Measurements from ENCODE around the gene CACNA1B.

CACNA1B gene

GRCh38 chr9:137969685-137970084 lies 92.1 kb downstream of the CACNA1B start:
- DNase-seq, result no peak

- no peak for DNase-seq
These were observed 92.5 kb downstream of the CACNA1B start for GRCh38 chr9:137970098-137970497.

GRCh38 chr9:137970686-137971476 lies 93.3 kb downstream of the CACNA1B start:
- no peak for DNase-seq

- no peak for DNase-seq
These were observed 94.0 kb downstream of the CACNA1B start for GRCh38 chr9:137971477-137972138.

- no peak for DNase-seq
These were observed 94.9 kb downstream of the CACNA1B start for GRCh38 chr9:137972355-137972987.

- no peak for DNase-seq
These were observed 95.4 kb downstream of the CACNA1B start for GRCh38 chr9:137972988-137973470.

GRCh38 chr9:137973829-137974416 lies 96.3 kb downstream of the CACNA1B start:
- no peak for DNase-seq

GRCh38 chr9:137974746-137975526 lies 97.4 kb downstream of the CACNA1B start:
- DNase-seq, result no peak

GRCh38 chr9:137975527-137975913 lies 97.9 kb downstream of the CACNA1B start:
- no peak for DNase-seq

- no peak for DNase-seq
These were observed 98.5 kb downstream of the CACNA1B start for GRCh38 chr9:137975936-137976565.

GRCh38 chr9:137977571-137978261 lies 100.1 kb downstream of the CACNA1B start:
- DNase-seq, result no peak

- no peak for DNase-seq
These were observed 100.7 kb downstream of the CACNA1B start for GRCh38 chr9:137978262-137978714.

- no peak for DNase-seq
These were observed 104.6 kb downstream of the CACNA1B start for GRCh38 chr9:137982200-137982599.

GRCh38 chr9:137984005-137984404 lies 106.4 kb downstream of the CACNA1B start:
- no peak for DNase-seq

GRCh38 chr9:137984520-137985257 lies 107.1 kb downstream of the CACNA1B start:
- no peak for DNase-seq

GRCh38 chr9:137985637-137986071 lies 108.1 kb downstream of the CACNA1B start:
- DNase-seq, result no peak

GRCh38 chr9:137986268-137987099 lies 108.9 kb downstream of the CACNA1B start:
- no peak for DNase-seq

- no peak for DNase-seq
These were observed 109.9 kb downstream of the CACNA1B start for GRCh38 chr9:137987244-137988030.

- no peak for DNase-seq
These were observed 110.5 kb downstream of the CACNA1B start for GRCh38 chr9:137988051-137988450.
